Measurements from ENCODE around the gene TRIM66. TPM values are rescaled to one million over a fixed set of nuclear protein-coding genes. Genes with fewer than 3 reads are reported as not detected.

Gene TRIM66
- total RNA-seq, 2 donors from 2014 or later = 2.8 to 10.5 TPM

DNA sequence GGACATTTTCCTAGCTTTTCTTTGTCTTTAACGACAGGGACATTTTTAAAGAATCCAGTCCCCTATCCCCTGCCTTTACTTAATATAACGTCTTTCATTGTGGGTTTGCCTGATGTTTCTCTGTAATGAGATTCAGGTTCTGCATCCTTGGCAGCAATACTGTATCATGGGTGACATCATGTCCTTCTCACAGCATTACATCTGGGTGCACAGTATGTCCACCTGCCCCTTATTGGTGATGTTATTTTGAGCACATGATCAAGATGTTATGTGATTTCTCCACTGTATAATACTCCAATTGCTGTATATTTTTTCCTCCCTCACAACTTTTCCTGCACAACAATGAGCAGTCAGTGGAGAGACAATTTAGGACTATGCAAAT, 78.8 kb downstream of the TRIM66 start:
- H3K27ac ChIP-seq = no peak overlapping the region
- H3K4me1 ChIP-seq (replicated peaks) = no peaks in the 10 kb centered on the region
- intact Hi-C loops (cut with DNase I) = no loop called here
- 67% methylated on average over 2 of the region's 2 CpGs for WGBS
- no peaks in the 10 kb centered on the region for H3K36me3 ChIP-seq
- H3K4me3 ChIP-seq = no peak overlapping the region
- H3K9me3 ChIP-seq = no peaks in the 10 kb centered on the region
- H3K27me3 ChIP-seq (replicated peaks; ENCODE audit: insufficient read depth) = no peaks in the 10 kb centered on the region
- DNase-seq (ENCODE audit: low spot score) = no peak
- no peak for TF ChIP-seq POLR2AphosphoS5 (IDR thresholded peaks at IDR 0.05)
- TF ChIP-seq, protein P1, sequence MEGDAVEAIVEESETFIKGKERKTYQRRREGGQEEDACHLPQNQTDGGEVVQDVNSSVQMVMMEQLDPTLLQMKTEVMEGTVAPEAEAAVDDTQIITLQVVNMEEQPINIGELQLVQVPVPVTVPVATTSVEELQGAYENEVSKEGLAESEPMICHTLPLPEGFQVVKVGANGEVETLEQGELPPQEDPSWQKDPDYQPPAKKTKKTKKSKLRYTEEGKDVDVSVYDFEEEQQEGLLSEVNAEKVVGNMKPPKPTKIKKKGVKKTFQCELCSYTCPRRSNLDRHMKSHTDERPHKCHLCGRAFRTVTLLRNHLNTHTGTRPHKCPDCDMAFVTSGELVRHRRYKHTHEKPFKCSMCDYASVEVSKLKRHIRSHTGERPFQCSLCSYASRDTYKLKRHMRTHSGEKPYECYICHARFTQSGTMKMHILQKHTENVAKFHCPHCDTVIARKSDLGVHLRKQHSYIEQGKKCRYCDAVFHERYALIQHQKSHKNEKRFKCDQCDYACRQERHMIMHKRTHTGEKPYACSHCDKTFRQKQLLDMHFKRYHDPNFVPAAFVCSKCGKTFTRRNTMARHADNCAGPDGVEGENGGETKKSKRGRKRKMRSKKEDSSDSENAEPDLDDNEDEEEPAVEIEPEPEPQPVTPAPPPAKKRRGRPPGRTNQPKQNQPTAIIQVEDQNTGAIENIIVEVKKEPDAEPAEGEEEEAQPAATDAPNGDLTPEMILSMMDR (IDR thresholded peaks at IDR 0.05) = no peak
- TF ChIP-seq POLR2A (IDR thresholded peaks at IDR 0.05) = no peak

DNA sequence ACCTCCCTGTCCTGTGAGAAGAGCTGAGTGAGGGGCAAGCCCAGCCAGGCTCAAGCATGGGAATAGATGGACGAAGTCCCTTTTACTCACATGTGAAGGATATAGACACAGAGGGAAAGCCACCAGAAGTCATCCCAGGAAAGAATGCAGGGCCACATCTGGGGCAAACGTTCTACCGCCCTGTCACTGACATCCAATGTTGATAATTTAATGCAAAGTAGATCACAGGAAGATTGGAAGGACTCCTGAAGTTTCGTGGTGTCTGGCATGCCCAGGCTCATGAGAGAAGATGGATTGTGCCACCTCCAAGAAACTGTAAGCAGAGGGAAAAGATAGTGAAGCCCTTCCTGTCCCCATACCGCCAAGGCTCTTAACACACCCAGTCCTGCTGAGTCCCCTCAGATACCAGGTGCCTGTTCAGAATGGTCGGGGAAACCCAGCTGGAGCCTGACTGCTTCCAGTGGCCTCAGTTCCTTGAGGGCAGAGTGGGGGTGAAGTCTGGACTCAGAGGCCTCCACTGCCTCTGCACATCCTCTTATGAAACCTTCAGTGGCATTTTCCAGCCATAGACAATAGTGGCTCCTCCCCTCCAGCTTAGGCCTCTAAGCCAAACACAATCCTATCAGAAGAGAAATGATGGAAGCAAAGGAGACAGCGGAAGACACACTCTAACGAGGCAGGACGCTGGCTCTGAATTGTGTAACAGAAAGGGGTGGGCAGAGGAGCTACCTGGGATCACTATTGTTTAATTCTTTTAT, 80.9 kb downstream of the TRIM66 start:
- H3K27me3 ChIP-seq (replicated peaks; ENCODE audit: insufficient read depth) = no peaks in the 10 kb centered on the region
- no peaks in the 10 kb centered on the region for H3K9me3 ChIP-seq
- no peak overlapping the region for H3K4me3 ChIP-seq
- H3K36me3 ChIP-seq = no peaks in the 10 kb centered on the region
- H3K4me1 ChIP-seq (replicated peaks) = no peaks in the 10 kb centered on the region
- TF ChIP-seq POLR2AphosphoS5 (IDR thresholded peaks at IDR 0.05) (no peak), POLR2A (IDR thresholded peaks at IDR 0.05) (no peak)
- TF ChIP-seq, protein P1 (IDR thresholded peaks at IDR 0.05) = no peak
- no peak overlapping the region for H3K27ac ChIP-seq
- WGBS = 78% methylated on average over 9 of the region's 9 CpGs
- intact Hi-C loops (cut with DNase I) = no loop called here
- no peak for DNase-seq (ENCODE audit: low spot score)

- H3K9me3 ChIP-seq = no peaks in the 10 kb centered on the region
- no peak for DNase-seq (ENCODE audit: low spot score)
- WGBS = 100% methylated on average over 1 of the region's 1 CpG
- TF ChIP-seq POLR2AphosphoS5 (IDR thresholded peaks at IDR 0.05) = no peak
- TF ChIP-seq, protein P1 (IDR thresholded peaks at IDR 0.05) = no peak
- no peak for TF ChIP-seq POLR2A (IDR thresholded peaks at IDR 0.05)
- H3K27ac ChIP-seq = no peak overlapping the region
- H3K27me3 ChIP-seq (replicated peaks; ENCODE audit: insufficient read depth) = no peaks in the 10 kb centered on the region
- intact Hi-C loops (cut with DNase I) = no loop called here
- no peaks in the 10 kb centered on the region for H3K4me1 ChIP-seq (replicated peaks)
- no peak overlapping the region for H3K4me3 ChIP-seq
- no peaks in the 10 kb centered on the region for H3K36me3 ChIP-seq
Observed at GRCh38 chr11:8598506-8598905, 84.0 kb downstream of the TRIM66 start.

GRCh38 chr11:8597182-8597581, 85.3 kb downstream of the TRIM66 start:
- WGBS = 55% methylated on average over 3 of the region's 3 CpGs
- TF ChIP-seq POLR2AphosphoS5 (IDR thresholded peaks at IDR 0.05) (no peak), POLR2A (IDR thresholded peaks at IDR 0.05) (no peak)
- TF ChIP-seq, protein P1 (IDR thresholded peaks at IDR 0.05) = no peak
- no peak overlapping the region for H3K4me3 ChIP-seq
- H3K9me3 ChIP-seq = no peaks in the 10 kb centered on the region
- no peak for DNase-seq (ENCODE audit: low spot score)
- no peaks in the 10 kb centered on the region for H3K36me3 ChIP-seq
- no peaks in the 10 kb centered on the region for H3K27me3 ChIP-seq (replicated peaks; ENCODE audit: insufficient read depth)
- no peaks in the 10 kb centered on the region for H3K4me1 ChIP-seq (replicated peaks)
- H3K27ac ChIP-seq = no peak overlapping the region
- intact Hi-C loops (cut with DNase I) = no loop called here

- H3K4me3 ChIP-seq = no peak overlapping the region
- H3K36me3 ChIP-seq = no peaks in the 10 kb centered on the region
- no peak for DNase-seq (ENCODE audit: low spot score)
- no peaks in the 10 kb centered on the region for H3K4me1 ChIP-seq (replicated peaks)
- intact Hi-C loops (cut with DNase I) = no loop called here
- no peak for TF ChIP-seq POLR2A (IDR thresholded peaks at IDR 0.05)
- no peak for TF ChIP-seq POLR2AphosphoS5 (IDR thresholded peaks at IDR 0.05)
- TF ChIP-seq, protein P1 (IDR thresholded peaks at IDR 0.05) = no peak
- H3K27ac ChIP-seq = no peak overlapping the region
- no peaks in the 10 kb centered on the region for H3K9me3 ChIP-seq
- no peaks in the 10 kb centered on the region for H3K27me3 ChIP-seq (replicated peaks; ENCODE audit: insufficient read depth)
Observed at GRCh38 chr11:8596504-8597046, 85.9 kb downstream of the TRIM66 start.
